ENCODE data around the gene TGM3.
A peak's percentile ranks its signal among the peaks of the same experiment; 100 is the strongest.

Gene TGM3

GRCh38 chr20:2385496-2385895 lies 89.7 kb downstream of the TGM3 start:
- DNase-seq, result no peak

DNA sequence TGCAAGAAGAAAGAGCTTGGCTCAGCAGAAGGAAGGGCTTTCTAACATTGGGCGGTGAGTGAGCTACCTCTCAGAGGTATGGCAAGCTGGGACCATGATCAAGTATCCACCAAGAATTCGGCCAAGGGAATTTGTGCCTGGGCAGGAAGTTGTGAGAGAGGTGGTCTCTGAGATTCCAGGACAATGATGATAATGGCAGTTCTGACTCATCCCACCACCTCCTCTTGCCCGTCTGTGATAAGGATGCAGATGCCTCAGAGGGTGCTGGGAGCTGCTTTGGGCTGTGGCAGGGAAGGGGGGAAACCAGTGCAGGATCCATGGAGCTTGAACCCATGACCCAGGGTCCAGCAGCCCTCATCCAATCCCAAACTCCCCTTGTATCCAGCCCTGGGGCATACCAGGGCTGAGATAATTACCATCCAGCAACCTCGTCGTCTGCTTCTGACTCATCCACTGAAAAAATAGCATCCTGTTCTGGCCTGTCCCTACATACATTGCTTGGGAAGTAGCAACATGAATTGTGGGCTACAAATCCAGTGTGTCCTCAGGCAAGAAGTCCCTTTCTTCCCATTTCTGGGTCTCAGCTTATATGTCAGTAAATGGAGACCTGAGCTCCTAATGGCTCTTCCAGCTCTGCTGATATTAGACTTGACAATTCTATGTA lies 90.8 kb downstream of the TGM3 start:
- DNase-seq, result no peak

- peak; percentile 74 for DNase-seq
Observed at GRCh38 chr20:2387180-2387577, 91.4 kb downstream of the TGM3 start.

DNA sequence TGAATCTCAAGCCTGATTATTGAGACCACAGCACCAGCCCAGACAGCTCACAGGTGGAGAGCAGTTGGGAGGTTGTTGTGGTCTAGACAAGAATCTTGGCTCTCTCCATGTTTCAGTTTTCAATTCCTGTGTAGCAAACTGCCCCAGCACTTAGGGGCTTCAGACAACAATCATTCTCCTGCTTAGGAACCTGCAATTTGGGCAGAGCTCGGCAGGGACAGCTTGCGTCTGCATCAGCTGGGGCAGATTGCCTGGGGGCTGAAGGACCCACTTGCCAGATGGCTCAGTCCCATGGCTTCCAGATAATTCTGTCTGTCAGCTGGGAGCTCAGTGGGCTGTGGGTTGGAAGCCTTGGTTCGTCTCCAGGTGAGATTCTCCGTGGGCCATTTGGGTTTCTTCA lies 91.8 kb downstream of the TGM3 start:
- peak; percentile 74 for DNase-seq

All from NCI-H2171 treated with DMSO at 0.1 percent for 48 hours (cell line).